ENCODE results near the gene SRSF2. TPM values are rescaled to one million over a fixed set of nuclear protein-coding genes. Genes with fewer than 3 reads are reported as not detected.

SRSF2 gene
- total and polyA plus RNA-seq, 9 of the 15 experiments (the other 6 are each of a cell fraction or from before 2014, with no cell fraction given): 161 to 583 (median 393) TPM

- no peak for TF ChIP-seq HINFP (tag; conservative IDR thresholded peaks at IDR 0.05; ENCODE audit: low read depth)
- TF ChIP-seq E2F6 (IDR thresholded peaks at IDR 0.05; ENCODE audit: borderline replicate concordance in 1 of 2, extremely low read depth in 1 of 2, insufficient read depth in 1 of 2, insufficient read length in 1 of 2, low read depth in 1 of 2, low read length in 1 of 2, poor library complexity in 1 of 2, severe bottlenecking in 1 of 2): peak in 1 of 2 experiments; percentile 66
- TF ChIP-seq UBTF (IDR thresholded peaks at IDR 0.05; ENCODE audit: borderline replicate concordance in 1 of 2, low read depth in 2 of 2, low read length in 2 of 2): no peak
- peak; percentile 94; the same call in 1 of the 2 replicates for TF ChIP-seq ILF3 (IDR thresholded peaks at IDR 0.05; ENCODE audit: borderline replicate concordance)
- TF ChIP-seq PURB (CRISPR knock-in tag; IDR thresholded peaks at IDR 0.05; ENCODE audit: low read depth): no peak
- peak; percentile 98 for TF ChIP-seq CHD1 (IDR thresholded peaks at IDR 0.05; ENCODE audit: low read length)
- no peak for TF ChIP-seq NCOA6 (IDR thresholded peaks at IDR 0.05)
- TF ChIP-seq ARID3A (IDR thresholded peaks at IDR 0.05; ENCODE audit: borderline replicate concordance, low read depth, low read length): no peak
- no peak for TF ChIP-seq ATF4 (CRISPR knock-in tag; IDR thresholded peaks at IDR 0.05)
- no peak for TF ChIP-seq CSDE1 (IDR thresholded peaks at IDR 0.05)
- TF ChIP-seq ARID3B (CRISPR knock-in tag; IDR thresholded peaks at IDR 0.05; ENCODE audit: borderline replicate concordance): 0 out of 2 replicates have a peak, but pooled peaks have one; percentile 23
- no peak for TF ChIP-seq ZKSCAN8 (CRISPR knock-in tag; IDR thresholded peaks at IDR 0.05)
- TF ChIP-seq EP300 (IDR thresholded peaks at IDR 0.05; ENCODE audit: low read length): no peak
- no peak for TF ChIP-seq TAF9B (IDR thresholded peaks at IDR 0.05; ENCODE audit: partially characterized antibody)
- no peak for TF ChIP-seq MTA2 (IDR thresholded peaks at IDR 0.05; ENCODE audit: low read depth)
Measured at GRCh38 chr17:76736349-76737081, 616 bp downstream of the SRSF2 start (continued).

All from K562 (cell line).